Glutamatergic neuron (in vitro differentiated cells): ENCODE data around the gene SPDYE3. TPM values are rescaled to one million over a fixed set of nuclear protein-coding genes. Genes with fewer than 3 reads are reported as not detected.
"Not testable (repeated sequence)": the region's sequence is repeated elsewhere in the genome, so short reads cannot be mapped to it uniquely, and the experiment has no call there.

Experiments
- DNase-seq: peaks from one replicate; pipeline ENCODE4 v3.0.0; 2022
- H3K27ac Mint-ChIP-seq: one replicate; pipeline ENCODE4 v1.8.0; 2020; ENCODE audit warnings: mild to moderate bottlenecking, mixed read lengths, inconsistent platforms; ENCODE audit not compliant: unreplicated experiment
- H3K27me3 Mint-ChIP-seq: one replicate; pipeline ENCODE4 v1.8.0; 2020; ENCODE audit warnings: mild to moderate bottlenecking, moderate library complexity, mixed read lengths, inconsistent platforms; ENCODE audit not compliant: unreplicated experiment
- H3K36me3 Mint-ChIP-seq: one replicate; pipeline ENCODE4 v1.8.0; 2020; ENCODE audit warnings: mild to moderate bottlenecking, mixed read lengths, inconsistent platforms; ENCODE audit not compliant: unreplicated experiment
- H3K4me1 Mint-ChIP-seq: one replicate; pipeline ENCODE4 v1.8.0; 2020; ENCODE audit warnings: mild to moderate bottlenecking, low read depth, mixed read lengths, inconsistent platforms; ENCODE audit not compliant: unreplicated experiment
- H3K4me3 Mint-ChIP-seq: one replicate; pipeline ENCODE4 v1.8.0; 2020; ENCODE audit warnings: mild to moderate bottlenecking, mixed read lengths, inconsistent platforms; ENCODE audit not compliant: unreplicated experiment
- H3K9me3 Mint-ChIP-seq: one replicate; pipeline ENCODE4 v1.8.0; 2020; ENCODE audit warnings: mild to moderate bottlenecking, moderate library complexity, mixed read lengths, inconsistent platforms; ENCODE audit not compliant: unreplicated experiment
- CTCF ChIP-seq: fragments of 200-600 bp; sonication (generic); IDR thresholded peaks from one replicate; pipeline ENCODE4 v1.5.0; 2021; ENCODE audit not compliant: partially characterized antibody, unreplicated experiment
- total RNA-seq: library from RNA; stranded (reverse); fragmentation: NEBNext Ultra II Directional; extraction: Animal tissue kit (Norgen Biotek cat#: 25700); gene quantifications from one replicate; pipeline ENCODE4 v1.2.1, GENCODE V29; 2021; ENCODE audit not compliant: unreplicated experiment

SPDYE3 gene
- total RNA-seq, 1 donor from 2014 or later, result not detected

- Mint-ChIP-seq H3K4me3 (no peak overlapping the region), H3K9me3 (peaks cover 4% of the 10 kb centered on the region), H3K4me1 (peaks cover 2% of the 10 kb centered on the region), H3K36me3 (no peaks in the 10 kb centered on the region), H3K27ac (no peak overlapping the region), H3K27me3 (peaks cover 2% of the 10 kb centered on the region)
- DNase-seq, result no peak
- no peak for TF ChIP-seq CTCF
Observed at GRCh38 chr7:100358857-100359212, 51.3 kb downstream of the SPDYE3 start.

- DNase-seq, result no peak
- Mint-ChIP-seq H3K9me3 (no peaks in the 10 kb centered on the region), H3K36me3 (no peaks in the 10 kb centered on the region), H3K27me3 (peaks cover 2% of the 10 kb centered on the region), H3K4me3 (no peak overlapping the region), H3K4me1 (no peaks in the 10 kb centered on the region), H3K27ac (no peak overlapping the region)
- no peak for TF ChIP-seq CTCF
Observed at GRCh38 chr7:100360135-100360854, 52.8 kb downstream of the SPDYE3 start.

- no peak for DNase-seq
- Mint-ChIP-seq H3K27ac (no peak overlapping the region), H3K4me1 (peaks cover 1% of the 10 kb centered on the region), H3K4me3 (no peak overlapping the region), H3K27me3 (peaks cover 6% of the 10 kb centered on the region), H3K9me3 (peaks cover 3% of the 10 kb centered on the region), H3K36me3 (no peaks in the 10 kb centered on the region)
- no peak for TF ChIP-seq CTCF
Observed at GRCh38 chr7:100363098-100363497, 55.6 kb downstream of the SPDYE3 start.

GRCh38 chr7:100363797-100364196, 56.3 kb downstream of the SPDYE3 start:
- DNase-seq, H3K27ac Mint-ChIP-seq, H3K27me3 Mint-ChIP-seq, H3K4me1 Mint-ChIP-seq, H3K36me3 Mint-ChIP-seq, H3K9me3 Mint-ChIP-seq, H3K4me3 Mint-ChIP-seq: not testable (repeated sequence)

GRCh38 chr7:100364480-100364879, 57.0 kb downstream of the SPDYE3 start:
- DNase-seq, result no peak
- no peak overlapping the region for H3K4me3 Mint-ChIP-seq
- no peak for TF ChIP-seq CTCF
- no peak overlapping the region for H3K27ac Mint-ChIP-seq
- peaks cover 3% of the 10 kb centered on the region for H3K9me3 Mint-ChIP-seq
- no peaks in the 10 kb centered on the region for H3K36me3 Mint-ChIP-seq
- peaks cover 3% of the 10 kb centered on the region for H3K4me1 Mint-ChIP-seq
- H3K27me3 Mint-ChIP-seq, result peaks cover 6% of the 10 kb centered on the region

GRCh38 chr7:100365998-100366367, 58.5 kb downstream of the SPDYE3 start:
- not testable (repeated sequence) for H3K27me3 Mint-ChIP-seq, H3K4me3 Mint-ChIP-seq, H3K27ac Mint-ChIP-seq, DNase-seq, H3K36me3 Mint-ChIP-seq, H3K4me1 Mint-ChIP-seq, H3K9me3 Mint-ChIP-seq
